HepG2 (cell line): Measurements from ENCODE around the gene COPS3. TPM values are rescaled to one million over a fixed set of nuclear protein-coding genes. Genes with fewer than 3 reads are reported as not detected.
A peak's percentile ranks its signal among the peaks of the same experiment; 100 is the strongest.

ENCODE experiments used
- ATAC-seq: fragments of 200-7000 bp; cut with Tn5 transposase; 3 replicates; pipeline ENCODE4 v1.9.1; 2020; ENCODE audit warnings: mild to moderate bottlenecking, moderate library complexity
- Bru-seq: library from RNA; stranded (reverse); fragments of 400-500 nt; gene quantifications from one replicate; lab custom pipeline; 2021; lab: Mats Ljungman, UMichigan
- BruChase-seq, 2 experiments: library from RNA; stranded (reverse); fragments of 400-500 nt; gene quantifications; one replicate each; lab custom pipeline; 2021; lab: Mats Ljungman, UMichigan
- BruUV-seq: library from RNA; stranded (reverse); fragments of 400-500 nt; replicated peaks from 2 replicates; lab custom pipeline; 2021; lab: Mats Ljungman, UMichigan
- CTCF ChIA-PET: fragments of 300-600 bp; formaldehyde crosslinking; extraction: SDS; loops from one replicate; lab custom pipeline; 2021; ENCODE audit warnings: low total read pairs, inconsistent platforms, low intra/inter-chr PET ratio; lab: Yijun Ruan, JAX
- POLR2A ChIA-PET: fragments of 350-600 bp; sonication (Branson Sonifier 250); formaldehyde crosslinking; loops from one replicate; lab custom pipeline; 2020; ENCODE audit warnings: antibody characterized with exemption, inconsistent platforms; lab: Yijun Ruan, JAX
- DNase-seq: peaks from one replicate; pipeline ENCODE4 v3.0.0-alpha.2; 2015; ENCODE audit warnings: low spot score
- FAIRE-seq: peaks from 3 replicates; lab custom pipeline; 2011; peaks lifted over from hg19 to GRCh38; lab: Jason Lieb, UNC
- H2AFZ ChIP-seq: one replicate; pipeline ENCODE4 v1.6.1; 2011; ENCODE audit warnings: low read length, inconsistent platforms
- H3K27ac ChIP-seq: fragments of 300-600 bp; 3 replicates; pipeline ENCODE4 v1.8.0; 2011; ENCODE audit warnings: mixed run types, mild to moderate bottlenecking, mixed read lengths, low read length, inconsistent platforms; ENCODE audit not compliant: insufficient read depth; ENCODE audit errors: extremely low read length
- H3K27me3 ChIP-seq, 2 experiments: fragments of 200-600 bp in 1 of 2; 2 replicates in 1 of 2; 3 replicates in 1 of 2; pipeline versions ENCODE4 v1.6.0 to v1.8.0; 2011; ENCODE audit warnings: low read length in 2 of 2, mild to moderate bottlenecking in 2 of 2, moderate library complexity in 2 of 2, inconsistent platforms in 1 of 2; ENCODE audit not compliant: insufficient read depth in 2 of 2, control insufficient read depth in 1 of 2
- H3K36me3 ChIP-seq, 2 experiments: fragments of 200-600 bp in 1 of 2; replicated peaks in 1 of 2; 2 replicates in 1 of 2; 3 replicates in 1 of 2; pipeline versions ENCODE4 v1.5.1 to v1.8.0; 2011; ENCODE audit warnings: low read length in 2 of 2, inconsistent platforms in 1 of 2; ENCODE audit not compliant: insufficient read depth in 2 of 2, control insufficient read depth in 1 of 2
- H3K4me1 ChIP-seq: 2 replicates; pipeline ENCODE4 v1.5.1; 2012; ENCODE audit warnings: low read length, inconsistent platforms; ENCODE audit not compliant: insufficient read depth
- H3K4me2 ChIP-seq: 2 replicates; pipeline ENCODE4 v1.6.0; 2011; ENCODE audit warnings: low read depth, low read length, inconsistent platforms
- H3K4me3 ChIP-seq, 3 experiments: fragments of 200-600 bp in 1 of 3; sonication (generic), shearing (Covaris generic) in 1 of 3; replicated peaks in 1 of 3; 2 replicates each; pipeline ENCODE4 v1.5.1; 2011 to 2016; ENCODE audit warnings: low read length in 3 of 3, inconsistent platforms in 2 of 3, low read depth in 2 of 3, mild to moderate bottlenecking in 2 of 3, control low read depth in 1 of 3, mixed read lengths in 1 of 3; ENCODE audit not compliant: insufficient read depth in 1 of 3
- H3K79me2 ChIP-seq: one replicate; pipeline ENCODE4 v1.6.1; 2011; ENCODE audit warnings: low read length, inconsistent platforms; ENCODE audit not compliant: insufficient read depth
- H3K9ac ChIP-seq: 2 replicates; pipeline ENCODE4 v1.6.0; 2011; ENCODE audit warnings: mild to moderate bottlenecking, low read depth, low read length, inconsistent platforms; ENCODE audit not compliant: insufficient read depth
- H3K9me3 ChIP-seq: 2 replicates; pipeline ENCODE4 v1.5.1; 2012; ENCODE audit warnings: mild to moderate bottlenecking, low read length
- H4K20me1 ChIP-seq: 2 replicates; pipeline ENCODE4 v1.6.0; 2011; ENCODE audit warnings: inconsistent platforms, mild to moderate bottlenecking, low read length, moderate library complexity; ENCODE audit not compliant: insufficient read depth
- BHLHE40 ChIP-seq: IDR thresholded peaks from 2 replicates; pipeline ENCODE4 v1.6.1; 2011; ENCODE audit warnings: low read length, improper control_type of control experiment
- GATAD1 ChIP-seq: IDR thresholded peaks from 2 replicates; pipeline ENCODE4 v1.6.1; 2016; ENCODE audit warnings: missing genetic modification reagents, missing compliant biosample characterization
- KDM4B ChIP-seq: sonication (generic); formaldehyde crosslinking; IDR thresholded peaks from 2 replicates; pipeline ENCODE4 v1.4.0; 2020; ENCODE audit warnings: missing genetic modification reagents
- NONO ChIP-seq, 2 experiments: fragments of 450-650 bp in 1 of 2; sonication (generic) in 1 of 2; formaldehyde crosslinking in 1 of 2; IDR thresholded peaks in 1 of 2; conservative IDR thresholded peaks in 1 of 2; 2 replicates each; pipeline versions ENCODE4 v1.6.1 to v1.8.0; 2017 to 2022; ENCODE audit warnings: mild to moderate bottlenecking in 1 of 2, missing genetic modification reagents in 1 of 2, moderate library complexity in 1 of 2
- PAF1 ChIP-seq: IDR thresholded peaks from 2 replicates; pipeline ENCODE4 v1.6.1; 2016; ENCODE audit warnings: missing genetic modification reagents, missing compliant biosample characterization
- REL ChIP-seq: sonication (generic); formaldehyde crosslinking; conservative IDR thresholded peaks from 2 replicates; pipeline ENCODE4 v1.8.0; 2022; ENCODE audit warnings: mild to moderate bottlenecking, missing genetic modification reagents, moderate library complexity
- TCF12 ChIP-seq, 2 experiments: fragments of 450-650 bp in 1 of 2; sonication (generic) in 1 of 2; formaldehyde crosslinking in 1 of 2; IDR thresholded peaks; 2 replicates each; pipeline versions ENCODE4 v1.6.1 to v1.8.0; 2017 to 2022; ENCODE audit warnings: antibody characterized with exemption in 1 of 2, mild to moderate bottlenecking in 1 of 2, missing genetic modification reagents in 1 of 2, moderate library complexity in 1 of 2
- TEF ChIP-seq: sonication (generic); formaldehyde crosslinking; IDR thresholded peaks from 2 replicates; pipeline ENCODE4 v1.5.0; 2020; ENCODE audit warnings: missing genetic modification reagents
- THYN1 ChIP-seq: sonication (generic); formaldehyde crosslinking; IDR thresholded peaks from 2 replicates; pipeline ENCODE4 v1.8.1; 2023; ENCODE audit warnings: low read depth, mild to moderate bottlenecking, moderate library complexity, missing genetic modification reagents, borderline replicate concordance
- ZNF138 ChIP-seq: sonication (generic); formaldehyde crosslinking; IDR thresholded peaks from 2 replicates; pipeline ENCODE4 v1.5.0; 2020; ENCODE audit warnings: mild to moderate bottlenecking, low read depth, missing genetic modification reagents
- ZNF317 ChIP-seq: sonication (generic); formaldehyde crosslinking; IDR thresholded peaks from 2 replicates; pipeline ENCODE4 v1.5.0; 2020; ENCODE audit warnings: mild to moderate bottlenecking, missing genetic modification reagents
- ZNF335 ChIP-seq: sonication (generic); formaldehyde crosslinking; IDR thresholded peaks from 2 replicates; pipeline ENCODE4 v1.4.0; 2020; ENCODE audit warnings: missing genetic modification reagents
- ZNF564 ChIP-seq: sonication (generic); formaldehyde crosslinking; IDR thresholded peaks from 2 replicates; pipeline ENCODE4 v1.8.1; 2023; ENCODE audit warnings: mild to moderate bottlenecking, missing genetic modification reagents
- ZNF619 ChIP-seq: sonication (generic); formaldehyde crosslinking; IDR thresholded peaks from 2 replicates; pipeline ENCODE4 v1.4.0; 2020; ENCODE audit warnings: mild to moderate bottlenecking, missing genetic modification reagents
- ZNF768 ChIP-seq: sonication (generic); formaldehyde crosslinking; IDR thresholded peaks from 2 replicates; pipeline ENCODE4 v1.4.0; 2020; ENCODE audit warnings: missing genetic modification reagents
- WGBS: methylation state at CpG from one replicate; pipeline ENCODE4 v1.1.6; 2017; ENCODE audit warnings: low lambda C conversion rate; 5-methylcytosine and 5-hydroxymethylcytosine counted together
- in situ Hi-C: cut with HindIII; loops from 2 replicates; pipeline ENCODE4 v1.10.0; 2017; ENCODE audit warnings: low pct_unique_long_range_greater_than_20kb; ENCODE audit not compliant: extremely low pct_ligation_motif_present
- intact Hi-C: fragments of 100-400 bp; cut with micrococcal nuclease; formaldehyde crosslinking; loops from one replicate; pipeline ENCODE4 v1.10.0; 2022; ENCODE audit not compliant: unreplicated experiment
- long read RNA-seq, 2 experiments: library from RNA in 1 of 2; library from polyadenylated mRNA in 1 of 2; stranded (forward) in 1 of 2; unstranded in 1 of 2; transcript quantifications; one replicate each; pipeline ENCODE4 v2.0.0, GENCODE V29; 2019 to 2022
- polyA minus RNA-seq, 3 experiments: library from RNA; depleted of rRNA, polyadenylated mRNA; stranded (reverse); fragments of >200 nt; gene quantifications; 2 replicates each; pipeline ENCODE4 v1.2.3, GENCODE V29; 2011; ENCODE audit warnings: low replicate concordance in 1 of 3
- polyA plus RNA-seq, 8 experiments: library from polyadenylated mRNA; depleted of rRNA in 3 of 8; stranded (reverse) in 7 of 8; unstranded in 1 of 8; fragments of >200 nt; fragmentation: Illumina TruSeq in 4 of 8; extraction: Trizol in 4 of 8; gene quantifications; 2 replicates each; pipeline versions ENCODE4 v1.2.1 to v1.2.3, GENCODE V29; 2011 to 2016; ENCODE audit warnings: low read depth in 4 of 8, missing spikeins in 1 of 8, mixed read lengths in 1 of 8; ENCODE audit not compliant: insufficient read depth in 1 of 8
- total RNA-seq, 5 experiments: library from RNA; depleted of rRNA; stranded (reverse); fragments of >200 nt; fragmentation: Illumina TruSeq; extraction: Trizol; gene quantifications; 2 replicates each; pipeline ENCODE4 v1.2.3, GENCODE V29; 2016; ENCODE audit warnings: low read depth in 1 of 5
- TF ChIP-seq, protein P1 (sequence below): sonication (generic); formaldehyde crosslinking; IDR thresholded peaks from 2 replicates; pipeline ENCODE4 v1.4.0; 2020; ENCODE audit warnings: mild to moderate bottlenecking, missing genetic modification reagents

Gene COPS3
- total RNA-seq (2016; rRNA removed; fragmentation: Illumina TruSeq; extraction: Trizol): 103 and 143 TPM in 2 replicates
- total RNA-seq (2016; cell fraction: cytosol; rRNA removed; fragmentation: Illumina TruSeq; extraction: Trizol; ENCODE audit: low read depth): 86.6 and 90.0 TPM in 2 replicates
- 106 and 142 TPM in 2 replicates for total RNA-seq (2016; cell fraction: insoluble cytoplasmic fraction; rRNA removed; fragmentation: Illumina TruSeq; extraction: Trizol)
- 113 and 114 TPM in 2 replicates for total RNA-seq (2016; cell fraction: membrane; rRNA removed; fragmentation: Illumina TruSeq; extraction: Trizol)
- 38.3 and 49.0 TPM in 2 replicates for total RNA-seq (2016; cell fraction: nucleus; rRNA removed; fragmentation: Illumina TruSeq; extraction: Trizol)
- 34.1 and 46.3 TPM in 2 replicates for polyA plus RNA-seq (2011; rRNA removed)
- polyA plus RNA-seq (2011; cell fraction: cytosol; rRNA removed): 32.8 and 38.8 TPM in 2 replicates
- 17.3 and 22.4 TPM in 2 replicates for polyA plus RNA-seq (2011; cell fraction: nucleus; rRNA removed)
- polyA plus RNA-seq (2012): 40.8 and 44.7 TPM in 2 replicates
- 70.5 and 78.2 TPM in 2 replicates for polyA plus RNA-seq (2016; cell fraction: cytosol; fragmentation: Illumina TruSeq; extraction: Trizol; ENCODE audit: low read depth)
- polyA plus RNA-seq (2016; cell fraction: insoluble cytoplasmic fraction; fragmentation: Illumina TruSeq; extraction: Trizol; ENCODE audit: low read depth): 115 TPM in 2 replicates
- 74.5 and 76.2 TPM in 2 replicates for polyA plus RNA-seq (2016; cell fraction: membrane; fragmentation: Illumina TruSeq; extraction: Trizol; ENCODE audit: low read depth)
- polyA plus RNA-seq (2016; cell fraction: nucleus; fragmentation: Illumina TruSeq; extraction: Trizol; ENCODE audit: insufficient read depth, low read depth): 51.6 and 59.0 TPM in 2 replicates
- 37.5 and 148 TPM in 2 replicates for polyA minus RNA-seq (2011; rRNA and poly(A)+ RNA removed; ENCODE audit: low replicate concordance)
- polyA minus RNA-seq (2011; cell fraction: cytosol; rRNA and poly(A)+ RNA removed): 27.9 and 30.0 TPM in 2 replicates
- 26.8 and 31.8 TPM in 2 replicates for polyA minus RNA-seq (2011; cell fraction: nucleus; rRNA and poly(A)+ RNA removed)
- percentile 71 among the genes with signal in this experiment for Bru-seq, nascent RNA
- BruChase-seq, experiment 1, labeled RNA remaining after a 6-hour chase: percentile 82 among the genes with signal in this experiment
- BruChase-seq, experiment 2, labeled RNA remaining after a 2-hour chase: percentile 71 among the genes with signal in this experiment
- long read RNA-seq, experiment 1, transcript COPS3-201 (12 exons, 1,641 nt): major isoform, 94 of 121 reads
- long read RNA-seq, experiment 1, partial matches to known transcripts: 5 of 121 reads
- long read RNA-seq, experiment 1, other reads (novel, unspliced or antisense): 20 of 121 reads
- long read RNA-seq, experiment 2, transcript COPS3-201 (12 exons, 1,641 nt): major isoform, 73 of 147 reads
- long read RNA-seq, experiment 2, partial matches to known transcripts: 51 of 147 reads
- long read RNA-seq, experiment 2, other reads (novel, unspliced or antisense): 22 of 147 reads

GRCh38 chr17:17280613-17281549, at the start of gene COPS3:
Gene COPS3 (minus strand): TSS chr17:17281246. CDS start chr17:17281186, 60 bp downstream.
- 5% methylated on average over 25 of the region's 80 CpGs for WGBS
- peak; percentile 86 for FAIRE-seq
- ChIA-PET POLR2A (interaction anchor here (0.6 to 1.6 kb wide), 8 partner anchors 23 to 745 kb away, joined by 3 to 9 read pairs (median 3); partner anchors contain the start of gene FLCN), CTCF (no interaction called here)
- Histone ChIP-seq H3K36me3 (peaks cover 0 to 5% of the 10 kb centered on the region in 2 experiments; a peak in 2 of 5 replicates), H3K9ac (peak within 1 kb of the TSS; percentile 96), H3K4me1 (peaks cover 36% of the 10 kb centered on the region), H3K4me3 (peak within 1 kb of the TSS; percentile 77 to 93 (median 89)), H3K4me2 (peak within 1 kb of the TSS; percentile 99), H3K9me3 (no peaks in the 10 kb centered on the region), H4K20me1 (peaks cover 9% of the 10 kb centered on the region), H3K27me3 (no peaks in the 10 kb centered on the region; a peak in 2 of 5 replicates), H2AFZ (peak within 1 kb of the TSS; percentile 92), H3K27ac (peak within 1 kb of the TSS; percentile 90), H3K79me2 (peaks cover 35% of the 10 kb centered on the region)
- in situ Hi-C loops (no loop called here), intact Hi-C loops (no loop called here)
- peak; percentile 96 for ATAC-seq
- peak; percentile 95 for DNase-seq
- no TSS peak for BruUV-seq
- TF ChIP-seq REL (CRISPR knock-in tag) (no peak; the same call in 1 of the 2 replicates), ZNF317 (peak; percentile 82), THYN1 (CRISPR knock-in tag) (no peak), ZNF619 (CRISPR knock-in tag) (0 out of 2 replicates have a peak, but pooled peaks have one; percentile 65), GATAD1 (CRISPR knock-in tag) (peak; percentile 87), ZNF564 (CRISPR knock-in tag) (peak; percentile 69; the same call in 1 of the 2 replicates), KDM4B (CRISPR knock-in tag) (no peak), ZNF335 (CRISPR knock-in tag) (peak; percentile 94), ZNF768 (peak; percentile 65; the same call in 1 of the 2 replicates), PAF1 (CRISPR knock-in tag) (no peak), NONO (IDR thresholded peaks at IDR 0.05) (no peak), NONO (CRISPR knock-in tag; conservative IDR thresholded peaks at IDR 0.05) (peak; percentile 72), BHLHE40 (peak; percentile 44; the same call in 1 of the 2 replicates), ZNF138 (CRISPR knock-in tag) (0 out of 2 replicates have a peak, but pooled peaks have one; percentile 76), TCF12 (IDR thresholded peaks at IDR 0.05) (no peak), TCF12 (CRISPR knock-in tag; IDR thresholded peaks at IDR 0.05) (peak; percentile 74; the same call in 1 of the 2 replicates), TEF (CRISPR knock-in tag) (no peak)
- TF ChIP-seq, protein P1, sequence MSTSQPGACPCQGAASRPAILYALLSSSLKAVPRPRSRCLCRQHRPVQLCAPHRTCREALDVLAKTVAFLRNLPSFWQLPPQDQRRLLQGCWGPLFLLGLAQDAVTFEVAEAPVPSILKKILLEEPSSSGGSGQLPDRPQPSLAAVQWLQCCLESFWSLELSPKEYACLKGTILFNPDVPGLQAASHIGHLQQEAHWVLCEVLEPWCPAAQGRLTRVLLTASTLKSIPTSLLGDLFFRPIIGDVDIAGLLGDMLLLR (CRISPR knock-in tag): peak; percentile 66
